GM12878 (cell line): ENCODE results near the gene DUOX1. TPM values are rescaled to one million over a fixed set of nuclear protein-coding genes. Genes with fewer than 3 reads are reported as not detected.

Experiments
- ATAC-seq: fragments of 200-7000 bp; cut with Tn5 transposase; 3 replicates; pipeline ENCODE4 v1.9.1; 2020; ENCODE audit warnings: mild to moderate bottlenecking, moderate library complexity
- BruUV-seq: library from RNA; stranded (reverse); fragments of 400-500 nt; replicated peaks from 2 replicates; lab custom pipeline; 2021; lab: Mats Ljungman, UMichigan
- CTCF ChIA-PET: fragments of 300-600 bp; sonication (Branson Sonifier 250); formaldehyde crosslinking; extraction: SDS; loops from one replicate; lab custom pipeline; 2021; ENCODE audit warnings: inconsistent platforms; lab: Yijun Ruan, JAX
- POLR2A ChIA-PET: fragments of 350-600 bp; formaldehyde crosslinking; extraction: SDS; loops from one replicate; lab custom pipeline; 2021; ENCODE audit warnings: inconsistent platforms; lab: Charles Lee
- RAD21 ChIA-PET: fragments of 300-600 bp; sonication (Branson Sonifier 250); formaldehyde crosslinking; loops from one replicate; lab custom pipeline; 2023; ENCODE audit warnings: antibody characterized with exemption; ENCODE audit not compliant: unreplicated experiment; lab: Charles Lee
- SMC1A ChIA-PET: fragments of 300-600 bp; sonication (Branson Sonifier 250); formaldehyde crosslinking; loops from one replicate; lab custom pipeline; 2023; ENCODE audit not compliant: unreplicated experiment, uncharacterized antibody; lab: Charles Lee
- DNase-seq: peaks from one replicate; pipeline ENCODE4 v3.0.0-alpha.2; 2011; ENCODE audit warnings: low read depth, low spot score
- FAIRE-seq: peaks from 3 replicates; lab custom pipeline; 2011; peaks lifted over from hg19 to GRCh38; lab: Jason Lieb, UNC
- H2AFZ ChIP-seq: 2 replicates; pipeline ENCODE4 v1.6.0; 2011; ENCODE audit warnings: low read depth, low read length, control low read depth; ENCODE audit not compliant: control insufficient read depth
- H3K27ac ChIP-seq: 2 replicates; pipeline ENCODE4 v1.5.1; 2011; ENCODE audit warnings: control low read depth; ENCODE audit not compliant: control insufficient read depth, insufficient read depth
- H3K27me3 ChIP-seq, 2 experiments: replicated peaks in 1 of 2; 2 replicates each; pipeline versions ENCODE4 v1.6.0 to v1.6.1; 2011; ENCODE audit warnings: low read length in 1 of 2; ENCODE audit not compliant: control insufficient read depth in 2 of 2, insufficient read depth in 2 of 2
- H3K36me3 ChIP-seq, 2 experiments: 2 replicates each; pipeline ENCODE4 v1.5.1; 2011; ENCODE audit warnings: low read length in 1 of 2; ENCODE audit not compliant: control insufficient read depth in 2 of 2, insufficient read depth in 2 of 2
- H3K4me1 ChIP-seq: 2 replicates; pipeline ENCODE4 v1.6.1; 2011; ENCODE audit warnings: mild to moderate bottlenecking, low read length, moderate library complexity, mixed read lengths; ENCODE audit not compliant: control insufficient read depth, insufficient read depth
- H3K4me2 ChIP-seq: 2 replicates; pipeline ENCODE4 v1.6.0; 2011; ENCODE audit warnings: control low read depth; ENCODE audit not compliant: control insufficient read depth, insufficient read depth
- H3K4me3 ChIP-seq: fragments of 200-600 bp; sonication (generic); 2 replicates; pipeline ENCODE4 v1.5.1; 2016
- H3K79me2 ChIP-seq: 2 replicates; pipeline ENCODE4 v1.6.0; 2011; ENCODE audit warnings: low read length; ENCODE audit not compliant: control insufficient read depth, insufficient read depth
- H3K9ac ChIP-seq: 2 replicates; pipeline ENCODE4 v1.8.0; 2011; ENCODE audit warnings: low read length, control low read depth, mixed read lengths; ENCODE audit not compliant: control insufficient read depth, insufficient read depth
- H3K9me3 ChIP-seq: replicated peaks from 3 replicates; pipeline ENCODE4 v1.5.1; 2011; ENCODE audit warnings: mild to moderate bottlenecking, low read length; ENCODE audit not compliant: control insufficient read depth, insufficient read depth
- H4K20me1 ChIP-seq: 2 replicates; pipeline ENCODE4 v1.6.0; 2011; ENCODE audit not compliant: control insufficient read depth, insufficient read depth
- BHLHE40 ChIP-seq, 2 experiments: fragments of 450-650 bp in 1 of 2; IDR thresholded peaks; 2 replicates each; pipeline ENCODE4 v1.6.1; 2011 to 2017; ENCODE audit warnings: low read depth in 2 of 2, borderline replicate concordance in 1 of 2, improper control_type of control experiment in 1 of 2, low read length in 1 of 2, mild to moderate bottlenecking in 1 of 2
- CHD4 ChIP-seq: fragments of 200-600 bp; sonication (generic); IDR thresholded peaks from 2 replicates; pipeline ENCODE4 v1.6.1; 2016; ENCODE audit warnings: mild to moderate bottlenecking
- ETV6 ChIP-seq, 2 experiments: fragments of 450-650 bp in 1 of 2; IDR thresholded peaks in 1 of 2; conservative IDR thresholded peaks in 1 of 2; 2 replicates each; pipeline ENCODE4 v1.6.1; 2014; ENCODE audit warnings: antibody characterized with exemption in 1 of 2, borderline replicate concordance in 1 of 2, low read depth in 1 of 2, mild to moderate bottlenecking in 1 of 2, moderate library complexity in 1 of 2
- EZH2 ChIP-seq: IDR thresholded peaks from 2 replicates; pipeline ENCODE4 v1.6.1; 2012; ENCODE audit warnings: low read depth, mild to moderate bottlenecking, control low read depth, inconsistent platforms, low read length, borderline replicate concordance; ENCODE audit not compliant: control insufficient read depth
- HDAC2 ChIP-seq: fragments of 200-600 bp; sonication (generic); IDR thresholded peaks from 2 replicates; pipeline ENCODE4 v1.6.1; 2017
- SMARCA5 ChIP-seq: fragments of 450-650 bp; IDR thresholded peaks from 2 replicates; pipeline ENCODE4 v1.6.1; 2017; ENCODE audit warnings: mild to moderate bottlenecking
- TBL1XR1 ChIP-seq: IDR thresholded peaks from 2 replicates; pipeline ENCODE4 v1.6.1; 2012; ENCODE audit warnings: low read depth, low read length, improper control_type of control experiment
- WRNIP1 ChIP-seq: IDR thresholded peaks from 2 replicates; pipeline ENCODE4 v1.6.1; 2011; ENCODE audit warnings: low read depth, low read length, improper control_type of control experiment, borderline replicate concordance
- ZNF24 ChIP-seq: fragments of 450-650 bp; IDR thresholded peaks from 2 replicates; pipeline ENCODE4 v1.6.1; 2017; ENCODE audit warnings: antibody characterized with exemption, mild to moderate bottlenecking
- ZNF274 ChIP-seq: IDR thresholded peaks from one replicate; pipeline ENCODE4 v1.8.0; 2011; ENCODE audit not compliant: insufficient read length, insufficient read depth
- ZSCAN29 ChIP-seq: fragments of 450-650 bp; IDR thresholded peaks from 2 replicates; pipeline ENCODE4 v1.6.1; 2017; ENCODE audit warnings: mild to moderate bottlenecking, moderate library complexity
- WGBS: methylation state at CpG from one replicate; pipeline ENCODE4 v1.1.6; 2016; ENCODE audit warnings: low lambda C conversion rate; ENCODE audit not compliant: insufficient replicate concordance, insufficient coverage; ENCODE audit errors: missing lambda C conversion rate; 5-methylcytosine and 5-hydroxymethylcytosine counted together
- in situ Hi-C: fragments of 300-500 bp; cut with MboI; formaldehyde crosslinking; loops from 9 replicates; pipeline ENCODE4 v1.14.3; 2018; ENCODE audit warnings: mixed read lengths
- intact Hi-C: fragments of 100-400 bp; cut with micrococcal nuclease; formaldehyde crosslinking; loops from one replicate; pipeline ENCODE4 v1.14.2; 2022; ENCODE audit not compliant: unreplicated experiment
- polyA plus RNA-seq, 11 experiments: library from polyadenylated mRNA; depleted of rRNA in 4 of 11; unstranded in 6 of 11; stranded (reverse) in 5 of 11; fragments of >200 nt; fragmentation: Nextera tagmentation in 4 of 11; fragmentation: Illumina TruSeq in 1 of 11; extraction: Ambion mirVana in 4 of 11; extraction: Trizol in 1 of 11; gene quantifications; 1 replicate in 1 of 11; 2 replicates in 10 of 11; pipeline versions ENCODE4 v1.2.1 to v1.2.3, GENCODE V29; 2011 to 2016; ENCODE audit warnings: inconsistent platforms in 2 of 11, missing spikeins in 2 of 11, low read depth in 1 of 11
- total RNA-seq, 4 experiments: library from RNA; depleted of rRNA in 3 of 4; stranded (reverse); fragments of >200 nt in 3 of 4; fragmentation: Illumina TruSeq in 1 of 4; extraction: Trizol in 1 of 4; gene quantifications; 2 replicates each; pipeline versions ENCODE4 v1.2.1 to v1.2.3, GENCODE V29; 2013 to 2021
- TF ChIP-seq, protein P1 (sequence below): fragments of 450-650 bp; IDR thresholded peaks from 2 replicates; pipeline ENCODE4 v1.6.1; 2016; ENCODE audit warnings: mild to moderate bottlenecking

The DUOX1 gene
- total and polyA plus RNA-seq, 10 of the 15 experiments (the other 5 are each of a cell fraction or from before 2014, with no cell fraction given) = 0.02 to 2.1 (median 0.26) TPM; not detected in 3

DNA sequence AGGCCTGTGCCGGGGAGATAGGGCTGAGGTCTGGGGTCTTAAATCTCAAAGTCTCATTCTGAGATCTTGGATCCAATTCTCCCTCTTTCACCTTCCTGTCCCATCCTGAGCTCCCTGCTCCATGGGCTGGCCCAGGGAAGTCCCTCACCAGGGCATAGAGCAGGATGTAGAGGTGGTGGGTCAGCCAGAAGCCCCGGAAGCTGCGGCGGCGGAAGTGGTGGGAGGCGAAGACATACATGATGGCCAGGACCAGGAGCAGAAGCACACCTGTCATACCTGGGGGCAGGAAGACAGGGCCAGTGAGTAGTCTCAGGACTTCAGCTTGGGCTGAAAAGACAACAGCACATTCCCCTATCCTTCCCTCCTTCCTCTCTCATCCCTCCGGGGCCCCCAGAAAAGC is 32.3 kb upstream of the DUOX1 start:
- Histone ChIP-seq H3K79me2 (no peaks in the 10 kb centered on the region), H4K20me1 (no peaks in the 10 kb centered on the region), H3K4me2 (no peak overlapping the region), H3K4me3 (no peak overlapping the region), H3K9me3 (no peaks in the 10 kb centered on the region), H3K4me1 (no peaks in the 10 kb centered on the region), H3K27ac (no peak overlapping the region), H2AFZ (no peak overlapping the region), H3K9ac (no peak overlapping the region), H3K36me3 (no peaks in the 10 kb centered on the region), H3K27me3 (no peaks in the 10 kb centered on the region; a peak in 2 of 4 replicates)
- CTCF ChIA-PET = interaction anchor here (1.0 to 1.1 kb wide), 2 partner anchors 24 to 64 kb away, joined by 3 to 4 read pairs; no protein-coding TSS in a partner anchor
- no peak for TF ChIP-seq ETV6 (conservative IDR thresholded peaks at IDR 0.05 in 1 of 2, IDR thresholded peaks at IDR 0.05 in 1 of 2; ENCODE audit: borderline replicate concordance in 1 of 2, low read depth in 1 of 2)
- no peak for TF ChIP-seq CHD4
- TF ChIP-seq SMARCA5 = no peak
- TF ChIP-seq, protein P1, sequence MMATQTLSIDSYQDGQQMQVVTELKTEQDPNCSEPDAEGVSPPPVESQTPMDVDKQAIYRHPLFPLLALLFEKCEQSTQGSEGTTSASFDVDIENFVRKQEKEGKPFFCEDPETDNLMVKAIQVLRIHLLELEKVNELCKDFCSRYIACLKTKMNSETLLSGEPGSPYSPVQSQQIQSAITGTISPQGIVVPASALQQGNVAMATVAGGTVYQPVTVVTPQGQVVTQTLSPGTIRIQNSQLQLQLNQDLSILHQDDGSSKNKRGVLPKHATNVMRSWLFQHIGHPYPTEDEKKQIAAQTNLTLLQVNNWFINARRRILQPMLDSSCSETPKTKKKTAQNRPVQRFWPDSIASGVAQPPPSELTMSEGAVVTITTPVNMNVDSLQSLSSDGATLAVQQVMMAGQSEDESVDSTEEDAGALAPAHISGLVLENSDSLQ = no peak
- no peak for TF ChIP-seq BHLHE40 (IDR thresholded peaks at IDR 0.05; ENCODE audit: borderline replicate concordance in 1 of 2, low read depth in 2 of 2, low read length in 1 of 2)
- no peak for TF ChIP-seq EZH2
- no peak for TF ChIP-seq HDAC2
- no peak for TF ChIP-seq ZNF274
- no peak for TF ChIP-seq TBL1XR1
- TF ChIP-seq ZNF24 = no peak
- no peak for TF ChIP-seq ZSCAN29
- TF ChIP-seq WRNIP1 = no peak
- SMC1A ChIA-PET = no interaction called here
- WGBS = 95% methylated on average over 7 of the region's 7 CpGs
- DNase-seq = no peak
- no peak for ATAC-seq
- POLR2A ChIA-PET = interaction anchor here (0.6 kb wide), 1 partner anchor 217 kb away, joined by 3 read pairs; no protein-coding TSS in a partner anchor
- no TSS peak for BruUV-seq
- intact Hi-C loops (no loop called here), in situ Hi-C loops (no loop called here)
- FAIRE-seq = no peak
- RAD21 ChIA-PET = no interaction called here
